A549 (cell line): ENCODE results near the gene ALB. TPM values are rescaled to one million over a fixed set of nuclear protein-coding genes. Genes with fewer than 3 reads are reported as not detected.

ENCODE experiments used
- ATAC-seq, 2 experiments: fragments of 200-7000 bp in 1 of 2; fragments of >200 bp in 1 of 2; cut with Nextera tagmentation in 1 of 2; cut with Tn5 transposase in 1 of 2; 3 replicates each; pipeline versions ENCODE4 v1.8.0 to v1.9.1; 2018 to 2020; ENCODE audit warnings: mild to moderate bottlenecking in 1 of 2, moderate library complexity in 1 of 2
- CTCF ChIA-PET: fragments of 300-600 bp; sonication (Branson Sonifier 250); formaldehyde crosslinking; extraction: SDS; loops from one replicate; lab custom pipeline; 2021; ENCODE audit warnings: antibody characterized with exemption, inconsistent platforms; lab: Yijun Ruan, JAX
- POLR2A ChIA-PET: fragments of 350-600 bp; formaldehyde crosslinking; extraction: SDS; loops from one replicate; lab custom pipeline; 2021; ENCODE audit warnings: antibody characterized with exemption, inconsistent platforms; lab: Yijun Ruan, JAX
- DNase-seq, 2 experiments: peaks; one replicate each; pipeline versions ENCODE4 v3.0.0 to v3.0.0-alpha.2; 2011 to 2016; ENCODE audit warnings: low read depth in 1 of 2, low spot score in 1 of 2
- FAIRE-seq: peaks from 2 replicates; lab custom pipeline; 2011; peaks lifted over from hg19 to GRCh38; lab: Jason Lieb, UNC
- H3K27ac ChIP-seq, 2 experiments: fragments of >200 bp; sonication (Bioruptor Twin); formaldehyde crosslinking; 3 replicates each; pipeline ENCODE4 v1.5.1; 2016 to 2017
- H3K4me1 ChIP-seq: fragments of >200 bp; sonication (Bioruptor Twin); formaldehyde crosslinking; 3 replicates; pipeline ENCODE4 v1.6.1; 2016
- H3K4me2 ChIP-seq: fragments of >200 bp; sonication (Bioruptor Twin); formaldehyde crosslinking; 3 replicates; pipeline ENCODE4 v1.6.1; 2016
- H3K4me3 ChIP-seq: fragments of >200 bp; sonication (Bioruptor Twin); formaldehyde crosslinking; 3 replicates; pipeline ENCODE4 v1.5.1; 2016
- H3K9me3 ChIP-seq: fragments of >200 bp; sonication (Bioruptor Twin); formaldehyde crosslinking; 3 replicates; pipeline ENCODE4 v1.6.1; 2016
- BHLHE40 ChIP-seq: IDR thresholded peaks from 2 replicates; pipeline ENCODE4 v1.6.1; 2012; ENCODE audit warnings: low read depth, low read length, inconsistent platforms
- CBX2 ChIP-seq: fragments of 200-600 bp; sonication (generic); IDR thresholded peaks from 2 replicates; pipeline ENCODE4 v1.6.1; 2016; ENCODE audit warnings: low read depth, mild to moderate bottlenecking, borderline replicate concordance
- CBX8 ChIP-seq: fragments of 200-600 bp; sonication (generic); IDR thresholded peaks from 2 replicates; pipeline ENCODE4 v1.6.1; 2016
- CEBPB ChIP-seq, 2 experiments: fragments of >200 bp in 1 of 2; sonication (Bioruptor Twin) in 1 of 2; formaldehyde crosslinking in 1 of 2; IDR thresholded peaks; 2 replicates each; pipeline ENCODE4 v1.6.1; 2012 to 2016
- EHMT2 ChIP-seq: fragments of 200-600 bp; sonication (generic); IDR thresholded peaks from 2 replicates; pipeline ENCODE4 v1.6.1; 2016; ENCODE audit warnings: antibody characterized with exemption, low read depth, mild to moderate bottlenecking, moderate library complexity
- ESRRA ChIP-seq: fragments of 150-350 bp; IDR thresholded peaks from 2 replicates; pipeline ENCODE4 v1.6.1; 2014; ENCODE audit warnings: mild to moderate bottlenecking, low read length, borderline replicate concordance
- FOXS1 ChIP-seq: fragments of 250-450 bp; sonication (Bioruptor Pico); IDR thresholded peaks from 2 replicates; pipeline ENCODE4 v1.5.0; 2020; ENCODE audit warnings: mild to moderate bottlenecking, moderate library complexity
- GATA3 ChIP-seq: IDR thresholded peaks from 2 replicates; pipeline ENCODE4 v1.6.1; 2012; ENCODE audit warnings: borderline replicate concordance
- HEYL ChIP-seq: fragments of 250-450 bp; sonication (Bioruptor Pico); IDR thresholded peaks from 2 replicates; pipeline ENCODE4 v1.8.0; 2021; ENCODE audit warnings: mild to moderate bottlenecking, moderate library complexity
- HOXA7 ChIP-seq: fragments of 250-450 bp; sonication (Bioruptor Pico); IDR thresholded peaks from 2 replicates; pipeline ENCODE4 v1.5.0; 2020; ENCODE audit warnings: mild to moderate bottlenecking, moderate library complexity
- JUN ChIP-seq, 2 experiments: fragments of >200 bp; sonication (Bioruptor Twin); formaldehyde crosslinking; IDR thresholded peaks; 2 replicates in 1 of 2; 3 replicates in 1 of 2; pipeline ENCODE4 v1.6.1; 2016 to 2017
- MAFK ChIP-seq: fragments of 450-650 bp; IDR thresholded peaks from 2 replicates; pipeline ENCODE4 v1.6.1; 2014; ENCODE audit not compliant: partially characterized antibody
- MAZ ChIP-seq: fragments of 150-350 bp; IDR thresholded peaks from 2 replicates; pipeline ENCODE4 v1.6.1; 2014; ENCODE audit warnings: antibody characterized with exemption, low read depth, low read length, borderline replicate concordance
- NFE2L2 ChIP-seq: fragments of 150-350 bp; conservative IDR thresholded peaks from 2 replicates; pipeline ENCODE4 v1.6.1; 2014; ENCODE audit warnings: low read length
- NR3C1 ChIP-seq: fragments of >200 bp; sonication (Bioruptor Twin); formaldehyde crosslinking; IDR thresholded peaks from 3 replicates; pipeline ENCODE4 v1.6.1; 2017
- PHF8 ChIP-seq: fragments of 200-600 bp; sonication (generic); IDR thresholded peaks from 2 replicates; pipeline ENCODE4 v1.6.1; 2016; ENCODE audit warnings: low read depth, mild to moderate bottlenecking, antibody characterized with exemption, moderate library complexity, borderline replicate concordance
- POLR2A ChIP-seq: IDR thresholded peaks from 2 replicates; pipeline ENCODE4 v1.6.1; 2012; ENCODE audit warnings: mild to moderate bottlenecking, low read length
- RFX5 ChIP-seq: fragments of 450-650 bp; IDR thresholded peaks from 2 replicates; pipeline ENCODE4 v1.7.1; 2014; ENCODE audit warnings: antibody characterized with exemption, mild to moderate bottlenecking, moderate library complexity
- SMC3 ChIP-seq: fragments of >200 bp; sonication (Bioruptor Twin); formaldehyde crosslinking; IDR thresholded peaks from 3 replicates; pipeline ENCODE4 v1.6.1; 2018; ENCODE audit warnings: inconsistent platforms
- SREBF2 ChIP-seq: fragments of 450-650 bp; IDR thresholded peaks from 2 replicates; pipeline ENCODE4 v1.6.1; 2014; ENCODE audit warnings: mild to moderate bottlenecking, moderate library complexity
- ZFP36 ChIP-seq: fragments of 450-650 bp; IDR thresholded peaks from 2 replicates; pipeline ENCODE4 v1.6.1; 2014; ENCODE audit warnings: borderline replicate concordance; ENCODE audit not compliant: partially characterized antibody
- WGBS: methylation state at CpG from one replicate; pipeline ENCODE4 v1.1.6; 2017; ENCODE audit errors: missing lambda C conversion rate; 5-methylcytosine and 5-hydroxymethylcytosine counted together
- polyA plus RNA-seq, 4 experiments: library from polyadenylated mRNA; depleted of rRNA in 3 of 4; stranded (reverse); fragments of >200 nt; fragmentation: RNase III in 1 of 4; extraction: RNeasy Plus Mini Kit Qiagen cat#74134 plus additional on column Dnase treatment in 1 of 4; gene quantifications; 2 replicates in 3 of 4; 3 replicates in 1 of 4; pipeline ENCODE4 v1.2.3, GENCODE V29; 2011 to 2017
- TF ChIP-seq, protein P1 (sequence below): fragments of 150-350 bp; IDR thresholded peaks from 2 replicates; pipeline ENCODE4 v1.6.1; 2014; ENCODE audit warnings: low read depth, mild to moderate bottlenecking, low read length
- TF ChIP-seq, protein P2 (sequence below): fragments of 250-450 bp; sonication (Bioruptor Pico); IDR thresholded peaks from 2 replicates; pipeline ENCODE4 v1.5.0; 2021; ENCODE audit warnings: mild to moderate bottlenecking, moderate library complexity, borderline replicate concordance
- TF ChIP-seq, protein P3 (sequence below): fragments of 200-600 bp; sonication (generic); IDR thresholded peaks from 2 replicates; pipeline ENCODE4 v1.6.1; 2016; ENCODE audit warnings: antibody characterized with exemption, mild to moderate bottlenecking, moderate library complexity
- TF ChIP-seq, protein P4 (sequence below): fragments of 450-650 bp; IDR thresholded peaks from 2 replicates; pipeline ENCODE4 v1.6.1; 2014; ENCODE audit warnings: antibody characterized with exemption
- TF ChIP-seq, protein P5 (sequence below): fragments of >200 bp; sonication (Bioruptor Twin); formaldehyde crosslinking; IDR thresholded peaks from 2 replicates; pipeline ENCODE4 v1.6.1; 2016

ALB gene
- polyA plus RNA-seq, 2 of the 4 experiments (the other 2 are of a cell fraction): 0.10 to 0.25 TPM

DNA sequence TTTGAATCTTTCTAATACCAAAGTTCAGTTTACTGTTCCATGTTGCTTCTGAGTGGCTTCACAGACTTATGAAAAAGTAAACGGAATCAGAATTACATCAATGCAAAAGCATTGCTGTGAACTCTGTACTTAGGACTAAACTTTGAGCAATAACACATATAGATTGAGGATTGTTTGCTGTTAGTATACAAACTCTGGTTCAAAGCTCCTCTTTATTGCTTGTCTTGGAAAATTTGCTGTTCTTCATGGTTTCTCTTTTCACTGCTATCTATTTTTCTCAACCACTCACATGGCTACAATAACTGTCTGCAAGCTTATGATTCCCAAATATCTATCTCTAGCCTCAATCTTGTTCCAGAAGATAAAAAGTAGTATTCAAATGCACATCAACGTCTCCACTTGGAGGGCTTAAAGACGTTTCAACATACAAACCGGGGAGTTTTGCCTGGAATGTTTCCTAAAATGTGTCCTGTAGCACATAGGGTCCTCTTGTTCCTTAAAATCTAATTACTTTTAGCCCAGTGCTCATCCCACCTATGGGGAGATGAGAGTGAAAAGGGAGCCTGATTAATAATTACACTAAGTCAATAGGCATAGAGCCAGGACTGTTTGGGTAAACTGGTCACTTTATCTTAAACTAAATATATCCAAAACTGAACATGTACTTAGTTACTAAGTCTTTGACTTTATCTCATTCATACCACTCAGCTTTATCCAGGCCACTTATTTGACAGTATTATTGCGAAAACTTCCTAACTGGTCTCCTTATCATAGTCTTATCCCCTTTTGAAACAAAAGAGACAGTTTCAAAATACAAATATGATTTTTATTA is 28.3 kb downstream of the ALB start:
- Histone ChIP-seq H3K9me3 (no peaks in the 10 kb centered on the region), H3K4me3 (no peak overlapping the region)
- ATAC-seq (no peak), FAIRE-seq (no peak), DNase-seq (no peak)
- POLR2A ChIA-PET: no interaction called here
- 33% methylated on average over 5 of the region's 5 CpGs for WGBS
- no peak for TF ChIP-seq NR3C1
- no peak for TF ChIP-seq EHMT2
- TF ChIP-seq, protein P1, sequence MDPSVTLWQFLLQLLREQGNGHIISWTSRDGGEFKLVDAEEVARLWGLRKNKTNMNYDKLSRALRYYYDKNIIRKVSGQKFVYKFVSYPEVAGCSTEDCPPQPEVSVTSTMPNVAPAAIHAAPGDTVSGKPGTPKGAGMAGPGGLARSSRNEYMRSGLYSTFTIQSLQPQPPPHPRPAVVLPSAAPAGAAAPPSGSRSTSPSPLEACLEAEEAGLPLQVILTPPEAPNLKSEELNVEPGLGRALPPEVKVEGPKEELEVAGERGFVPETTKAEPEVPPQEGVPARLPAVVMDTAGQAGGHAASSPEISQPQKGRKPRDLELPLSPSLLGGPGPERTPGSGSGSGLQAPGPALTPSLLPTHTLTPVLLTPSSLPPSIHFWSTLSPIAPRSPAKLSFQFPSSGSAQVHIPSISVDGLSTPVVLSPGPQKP: no peak
- no peak for TF ChIP-seq NFE2L2
- TF ChIP-seq HOXA7: no peak
- TF ChIP-seq, protein P2, sequence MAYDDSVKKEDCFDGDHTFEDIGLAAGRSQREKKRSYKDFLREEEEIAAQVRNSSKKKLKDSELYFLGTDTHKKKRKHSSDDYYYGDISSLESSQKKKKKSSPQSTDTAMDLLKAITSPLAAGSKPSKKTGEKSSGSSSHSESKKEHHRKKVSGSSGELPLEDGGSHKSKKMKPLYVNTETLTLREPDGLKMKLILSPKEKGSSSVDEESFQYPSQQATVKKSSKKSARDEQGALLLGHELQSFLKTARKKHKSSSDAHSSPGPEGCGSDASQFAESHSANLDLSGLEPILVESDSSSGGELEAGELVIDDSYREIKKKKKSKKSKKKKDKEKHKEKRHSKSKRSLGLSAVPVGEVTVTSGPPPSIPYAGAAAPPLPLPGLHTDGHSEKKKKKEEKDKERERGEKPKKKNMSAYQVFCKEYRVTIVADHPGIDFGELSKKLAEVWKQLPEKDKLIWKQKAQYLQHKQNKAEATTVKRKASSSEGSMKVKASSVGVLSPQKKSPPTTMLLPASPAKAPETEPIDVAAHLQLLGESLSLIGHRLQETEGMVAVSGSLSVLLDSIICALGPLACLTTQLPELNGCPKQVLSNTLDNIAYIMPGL: no peak
- TF ChIP-seq RFX5: no peak
- no peak for TF ChIP-seq FOXS1 (CRISPR knock-in tag)
- TF ChIP-seq BHLHE40: no peak
- TF ChIP-seq PHF8: no peak
- TF ChIP-seq, protein P3, sequence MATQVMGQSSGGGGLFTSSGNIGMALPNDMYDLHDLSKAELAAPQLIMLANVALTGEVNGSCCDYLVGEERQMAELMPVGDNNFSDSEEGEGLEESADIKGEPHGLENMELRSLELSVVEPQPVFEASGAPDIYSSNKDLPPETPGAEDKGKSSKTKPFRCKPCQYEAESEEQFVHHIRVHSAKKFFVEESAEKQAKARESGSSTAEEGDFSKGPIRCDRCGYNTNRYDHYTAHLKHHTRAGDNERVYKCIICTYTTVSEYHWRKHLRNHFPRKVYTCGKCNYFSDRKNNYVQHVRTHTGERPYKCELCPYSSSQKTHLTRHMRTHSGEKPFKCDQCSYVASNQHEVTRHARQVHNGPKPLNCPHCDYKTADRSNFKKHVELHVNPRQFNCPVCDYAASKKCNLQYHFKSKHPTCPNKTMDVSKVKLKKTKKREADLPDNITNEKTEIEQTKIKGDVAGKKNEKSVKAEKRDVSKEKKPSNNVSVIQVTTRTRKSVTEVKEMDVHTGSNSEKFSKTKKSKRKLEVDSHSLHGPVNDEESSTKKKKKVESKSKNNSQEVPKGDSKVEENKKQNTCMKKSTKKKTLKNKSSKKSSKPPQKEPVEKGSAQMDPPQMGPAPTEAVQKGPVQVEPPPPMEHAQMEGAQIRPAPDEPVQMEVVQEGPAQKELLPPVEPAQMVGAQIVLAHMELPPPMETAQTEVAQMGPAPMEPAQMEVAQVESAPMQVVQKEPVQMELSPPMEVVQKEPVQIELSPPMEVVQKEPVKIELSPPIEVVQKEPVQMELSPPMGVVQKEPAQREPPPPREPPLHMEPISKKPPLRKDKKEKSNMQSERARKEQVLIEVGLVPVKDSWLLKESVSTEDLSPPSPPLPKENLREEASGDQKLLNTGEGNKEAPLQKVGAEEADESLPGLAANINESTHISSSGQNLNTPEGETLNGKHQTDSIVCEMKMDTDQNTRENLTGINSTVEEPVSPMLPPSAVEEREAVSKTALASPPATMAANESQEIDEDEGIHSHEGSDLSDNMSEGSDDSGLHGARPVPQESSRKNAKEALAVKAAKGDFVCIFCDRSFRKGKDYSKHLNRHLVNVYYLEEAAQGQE: no peak
- no peak for TF ChIP-seq ZFP36
- no peak for TF ChIP-seq MAZ
- TF ChIP-seq SREBF2: no peak
- TF ChIP-seq ESRRA: no peak
- TF ChIP-seq, all 56 proteins: peak for 0
- no peak overlapping the region for H3K27ac ChIP-seq
- no peaks in the 10 kb centered on the region for H3K4me1 ChIP-seq
- CTCF ChIA-PET: interaction anchor here (1.1 to 2.2 kb wide), 3 partner anchors 8 to 18 kb away, joined by 3 to 8 read pairs (median 3); no protein-coding TSS in a partner anchor
- H3K4me2 ChIP-seq: no peak overlapping the region

DNA sequence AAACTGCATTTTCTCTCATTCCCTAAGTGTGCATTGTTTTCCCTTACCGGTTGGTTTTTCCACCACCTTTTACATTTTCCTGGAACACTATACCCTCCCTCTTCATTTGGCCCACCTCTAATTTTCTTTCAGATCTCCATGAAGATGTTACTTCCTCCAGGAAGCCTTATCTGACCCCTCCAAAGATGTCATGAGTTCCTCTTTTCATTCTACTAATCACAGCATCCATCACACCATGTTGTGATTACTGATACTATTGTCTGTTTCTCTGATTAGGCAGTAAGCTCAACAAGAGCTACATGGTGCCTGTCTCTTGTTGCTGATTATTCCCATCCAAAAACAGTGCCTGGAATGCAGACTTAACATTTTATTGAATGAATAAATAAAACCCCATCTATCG is 29.1 kb downstream of the ALB start:
- no peak for DNase-seq
- Histone ChIP-seq H3K4me1 (no peaks in the 10 kb centered on the region), H3K9me3 (no peaks in the 10 kb centered on the region), H3K4me3 (no peak overlapping the region), H3K4me2 (no peak overlapping the region), H3K27ac (no peak overlapping the region)
- no peak for FAIRE-seq
- WGBS: 54% methylated on average over 2 of the region's 2 CpGs
- POLR2A ChIA-PET: no interaction called here
- ATAC-seq: no peak
- CTCF ChIA-PET: interaction anchor here (1.1 to 2.2 kb wide), 3 partner anchors 9 to 17 kb away, joined by 3 to 8 read pairs (median 3); no protein-coding TSS in a partner anchor
- TF ChIP-seq SMC3 (no peak), GATA3 (no peak), CBX2 (no peak), MAFK (no peak), CEBPB (IDR thresholded peaks at IDR 0.05) (no peak), ZFP36 (no peak), CBX8 (no peak), JUN (IDR thresholded peaks at IDR 0.05) (no peak), HEYL (CRISPR knock-in tag) (no peak), BHLHE40 (no peak), POLR2A (no peak)
- TF ChIP-seq, protein P4, sequence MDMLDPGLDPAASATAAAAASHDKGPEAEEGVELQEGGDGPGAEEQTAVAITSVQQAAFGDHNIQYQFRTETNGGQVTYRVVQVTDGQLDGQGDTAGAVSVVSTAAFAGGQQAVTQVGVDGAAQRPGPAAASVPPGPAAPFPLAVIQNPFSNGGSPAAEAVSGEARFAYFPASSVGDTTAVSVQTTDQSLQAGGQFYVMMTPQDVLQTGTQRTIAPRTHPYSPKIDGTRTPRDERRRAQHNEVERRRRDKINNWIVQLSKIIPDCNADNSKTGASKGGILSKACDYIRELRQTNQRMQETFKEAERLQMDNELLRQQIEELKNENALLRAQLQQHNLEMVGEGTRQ: no peak
- TF ChIP-seq, protein P3: no peak
- TF ChIP-seq, protein P5, sequence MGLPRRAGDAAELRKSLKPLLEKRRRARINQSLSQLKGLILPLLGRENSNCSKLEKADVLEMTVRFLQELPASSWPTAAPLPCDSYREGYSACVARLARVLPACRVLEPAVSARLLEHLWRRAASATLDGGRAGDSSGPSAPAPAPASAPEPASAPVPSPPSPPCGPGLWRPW: no peak
